Measurements from ENCODE around the gene DYTN.
"Not testable (repeated sequence)": the region's sequence is repeated elsewhere in the genome, so short reads cannot be mapped to it uniquely, and the experiment has no call there.

Gene DYTN

DNA sequence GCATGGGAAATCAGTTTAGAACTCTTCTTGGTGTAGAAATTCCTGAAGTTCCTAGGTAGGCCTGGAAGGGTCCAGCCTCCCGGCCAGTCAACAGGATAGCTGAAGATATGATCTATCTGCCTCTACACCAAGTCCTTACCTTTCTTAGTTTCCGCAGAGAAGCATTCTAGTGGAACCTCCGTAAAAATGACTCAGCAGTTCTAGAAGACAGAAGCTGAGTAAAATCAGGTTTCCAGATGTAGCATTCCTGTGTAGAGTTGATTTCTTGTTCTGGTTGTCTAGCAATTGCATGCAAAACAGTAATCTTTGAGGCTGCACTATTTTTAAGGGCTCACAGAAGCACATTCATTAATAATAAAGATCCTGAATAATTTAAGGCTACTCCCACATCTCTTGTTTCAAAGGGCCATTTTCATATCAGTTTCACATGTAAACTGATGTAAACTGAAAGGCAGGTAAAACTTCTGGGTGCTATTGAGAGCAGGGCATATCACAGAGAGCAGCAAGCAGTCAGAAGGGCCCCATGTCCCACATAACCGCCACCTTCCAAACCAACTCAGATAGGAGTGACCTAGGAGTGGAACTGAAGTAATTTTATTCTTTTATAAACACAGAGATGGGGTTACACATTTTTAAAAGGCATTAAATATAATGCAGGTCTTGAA lies 3.2 kb upstream of the DYTN start:
- Mint-ChIP-seq H3K27ac (no peak overlapping the region), H3K36me3 (ENCODE audit: low read depth) (no peaks in the 10 kb centered on the region), H3K27me3 (peaks cover 36% of the 10 kb centered on the region), H3K9me3 (peaks cover 6% of the 10 kb centered on the region), H3K4me3 (no peak overlapping the region), H3K4me1 (no peaks in the 10 kb centered on the region)
- ATAC-seq (no peak), DNase-seq (no peak)

DNA sequence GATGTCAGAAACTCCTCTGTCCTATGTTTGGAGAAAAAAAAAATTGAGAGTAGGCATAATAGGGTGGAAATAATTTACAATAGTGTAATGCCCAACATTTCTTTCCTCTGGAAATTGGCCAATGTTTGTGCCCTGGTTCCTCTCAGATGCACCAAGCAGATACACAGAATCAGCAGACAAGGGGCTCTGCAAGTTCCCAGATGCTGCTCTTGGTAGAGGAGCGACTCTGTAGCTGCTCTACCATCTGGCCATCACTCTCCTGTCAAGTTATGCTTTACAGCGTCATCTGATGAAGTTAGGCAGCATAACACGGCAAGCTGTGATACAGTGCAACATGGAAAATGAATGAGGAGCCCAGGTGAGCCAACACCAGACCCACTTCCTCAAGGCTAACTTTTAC lies 1.6 kb downstream of the DYTN start:
- H3K27ac Mint-ChIP-seq, result no peak overlapping the region
- H3K36me3 Mint-ChIP-seq (ENCODE audit: low read depth), result no peaks in the 10 kb centered on the region
- ATAC-seq (no peak), DNase-seq (no peak)
- no peaks in the 10 kb centered on the region for H3K9me3 Mint-ChIP-seq
- H3K4me3 Mint-ChIP-seq, result no peak overlapping the region
- peaks cover 20% of the 10 kb centered on the region for H3K27me3 Mint-ChIP-seq
- peaks cover 4% of the 10 kb centered on the region for H3K4me1 Mint-ChIP-seq

GRCh38 chr2:206715183-206715582 lies 3.0 kb downstream of the DYTN start:
- not testable (repeated sequence) for H3K27ac Mint-ChIP-seq

DNA sequence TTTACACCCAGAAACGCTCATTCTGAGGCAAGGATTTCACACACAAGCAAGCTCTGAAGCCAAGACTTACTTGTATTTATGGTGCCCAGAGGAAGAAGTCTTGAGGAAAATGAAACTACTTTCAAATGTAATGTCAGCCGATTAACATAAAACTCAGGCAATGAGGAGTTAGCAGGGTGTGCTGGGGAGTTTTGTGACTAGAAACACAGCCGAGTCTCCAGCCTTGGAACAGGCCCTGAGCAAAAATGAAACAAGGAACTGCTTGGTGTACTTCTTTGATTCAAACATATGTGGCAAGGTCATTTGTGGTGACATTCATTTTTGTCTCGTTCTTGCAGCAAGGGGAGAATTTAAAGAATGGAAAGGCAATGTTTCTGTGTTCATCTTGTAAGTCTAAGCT lies 4.5 kb downstream of the DYTN start:
- Mint-ChIP-seq H3K36me3 (ENCODE audit: low read depth) (no peaks in the 10 kb centered on the region), H3K4me3 (no peak overlapping the region), H3K27me3 (peaks cover 8% of the 10 kb centered on the region), H3K9me3 (no peaks in the 10 kb centered on the region), H3K4me1 (peaks cover 4% of the 10 kb centered on the region), H3K27ac (no peak overlapping the region)
- DNase-seq (no peak), ATAC-seq (no peak)

More at GRCh38 chr2:206715183-206715582, 3.0 kb downstream of the DYTN start:
- H3K27me3 Mint-ChIP-seq, result peaks cover 16% of the 10 kb centered on the region
- not testable (repeated sequence) for ATAC-seq; H3K36me3 Mint-ChIP-seq (ENCODE audit: low read depth); H3K4me3 Mint-ChIP-seq; H3K4me1 Mint-ChIP-seq; H3K9me3 Mint-ChIP-seq; DNase-seq

GRCh38 chr2:206708286-206708685 lies 9.9 kb downstream of the DYTN start:
- peaks cover 5% of the 10 kb centered on the region for H3K27me3 Mint-ChIP-seq
- no peaks in the 10 kb centered on the region for H3K9me3 Mint-ChIP-seq
- no peaks in the 10 kb centered on the region for H3K36me3 Mint-ChIP-seq (ENCODE audit: low read depth)
- H3K4me1 Mint-ChIP-seq, result no peaks in the 10 kb centered on the region
- H3K4me3 Mint-ChIP-seq, result no peak overlapping the region
- ATAC-seq (no peak), DNase-seq (no peak)
- H3K27ac Mint-ChIP-seq, result no peak overlapping the region

GRCh38 chr2:206707164-206707701 lies 11.0 kb downstream of the DYTN start:
- H3K27me3 Mint-ChIP-seq, result peaks cover 5% of the 10 kb centered on the region
- no peaks in the 10 kb centered on the region for H3K9me3 Mint-ChIP-seq
- no peaks in the 10 kb centered on the region for H3K36me3 Mint-ChIP-seq (ENCODE audit: low read depth)
- no peak for ATAC-seq
- no peaks in the 10 kb centered on the region for H3K4me1 Mint-ChIP-seq
- no peak overlapping the region for H3K27ac Mint-ChIP-seq
- no peak overlapping the region for H3K4me3 Mint-ChIP-seq
- no peak for DNase-seq

DNA sequence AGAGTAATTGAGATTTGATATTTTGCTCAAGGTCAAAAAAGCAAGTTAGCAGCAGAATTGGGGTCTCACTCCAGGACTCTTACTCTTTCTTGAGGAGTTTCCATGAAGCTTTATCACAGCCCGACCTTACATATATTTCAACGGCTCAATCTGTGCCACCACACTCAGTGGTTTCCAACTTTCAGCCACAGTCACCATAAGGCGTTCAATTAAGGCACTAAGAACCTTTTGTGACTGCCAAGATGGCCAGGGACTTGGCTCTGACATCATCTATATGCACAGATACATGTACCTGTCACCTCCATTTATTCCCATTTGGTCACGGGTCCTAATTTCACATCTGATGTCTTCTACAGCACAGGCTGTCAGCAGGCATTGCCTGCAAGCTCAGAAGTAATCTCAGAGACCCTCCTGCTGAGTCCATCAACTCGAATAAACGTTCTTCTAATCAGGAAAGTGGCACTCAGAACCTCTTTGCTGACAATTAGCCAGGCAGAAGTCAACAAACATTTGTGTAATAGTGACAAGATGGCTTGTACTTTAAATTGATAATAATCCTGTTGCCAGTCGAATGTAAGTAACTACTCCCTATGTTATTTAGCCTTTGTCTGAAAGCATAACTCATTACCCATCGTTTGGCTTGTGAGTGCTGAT lies 16.1 kb downstream of the DYTN start:
- no peak overlapping the region for H3K4me3 Mint-ChIP-seq
- DNase-seq (no peak), ATAC-seq (no peak)
- H3K36me3 Mint-ChIP-seq (ENCODE audit: low read depth), result no peaks in the 10 kb centered on the region
- peaks cover 18% of the 10 kb centered on the region for H3K27me3 Mint-ChIP-seq
- H3K27ac Mint-ChIP-seq, result no peak overlapping the region
- H3K4me1 Mint-ChIP-seq, result peaks cover 1% of the 10 kb centered on the region
- H3K9me3 Mint-ChIP-seq, result no peaks in the 10 kb centered on the region

- Mint-ChIP-seq H3K27ac (no peak overlapping the region), H3K36me3 (ENCODE audit: low read depth) (no peaks in the 10 kb centered on the region), H3K4me1 (peaks cover 1% of the 10 kb centered on the region), H3K9me3 (no peaks in the 10 kb centered on the region), H3K4me3 (no peak overlapping the region), H3K27me3 (peaks cover 22% of the 10 kb centered on the region)
- DNase-seq, result no peak
- ATAC-seq, result no peak
Observed at GRCh38 chr2:206700156-206700555, 18.0 kb downstream of the DYTN start.

GRCh38 chr2:206698811-206699210 lies 19.4 kb downstream of the DYTN start:
- Mint-ChIP-seq H3K9me3 (no peaks in the 10 kb centered on the region), H3K4me1 (peaks cover 1% of the 10 kb centered on the region), H3K36me3 (ENCODE audit: low read depth) (no peaks in the 10 kb centered on the region), H3K27me3 (peaks cover 22% of the 10 kb centered on the region), H3K4me3 (no peak overlapping the region), H3K27ac (no peak overlapping the region)
- ATAC-seq (no peak), DNase-seq (no peak)

- Mint-ChIP-seq H3K36me3 (ENCODE audit: low read depth) (no peaks in the 10 kb centered on the region), H3K9me3 (no peaks in the 10 kb centered on the region), H3K4me3 (no peak overlapping the region), H3K4me1 (peaks cover 1% of the 10 kb centered on the region), H3K27me3 (peaks cover 22% of the 10 kb centered on the region), H3K27ac (no peak overlapping the region)
- DNase-seq, result no peak
- ATAC-seq, result no peak
Observed at GRCh38 chr2:206696910-206697309, 21.3 kb downstream of the DYTN start.

DNA sequence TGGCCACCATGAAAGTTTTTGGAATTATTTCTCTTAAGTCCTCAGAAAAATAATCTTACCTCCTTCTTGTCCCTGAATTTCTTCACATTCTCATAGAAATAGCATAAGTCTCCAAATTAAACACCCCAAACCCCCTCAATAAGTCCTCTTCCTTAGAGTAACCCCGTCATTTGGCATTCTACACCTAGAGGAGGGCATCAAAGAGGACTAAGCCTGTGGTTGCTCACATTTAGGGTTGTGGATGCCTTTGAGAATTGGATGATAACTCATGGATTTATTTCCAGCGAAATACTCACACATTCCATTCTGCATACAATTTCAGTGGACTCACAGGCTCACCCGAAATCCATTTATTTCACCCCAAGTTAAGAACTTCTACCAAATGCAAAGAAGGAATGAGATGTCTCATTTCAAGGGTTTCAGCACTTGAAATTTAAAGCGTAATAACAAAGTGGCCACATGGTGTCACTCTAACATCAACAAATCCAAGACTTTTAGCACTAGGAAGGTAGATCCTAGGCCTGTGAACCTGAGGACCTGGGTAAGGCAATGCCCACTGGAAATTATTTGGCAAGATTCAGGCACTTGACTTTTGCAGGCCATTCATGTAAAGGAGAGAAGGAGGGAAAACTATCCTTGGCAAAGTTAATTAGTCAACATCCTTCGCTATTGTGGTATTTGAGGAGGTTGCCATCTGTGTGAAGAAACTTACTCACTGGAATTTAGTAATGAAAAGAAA lies 24.6 kb downstream of the DYTN start:
- H3K36me3 Mint-ChIP-seq (ENCODE audit: low read depth), result no peaks in the 10 kb centered on the region

GRCh38 chr2:206692971-206693370 lies 25.2 kb downstream of the DYTN start:
- Mint-ChIP-seq H3K4me3 (no peak overlapping the region), H3K4me1 (peaks cover 3% of the 10 kb centered on the region), H3K27ac (no peak overlapping the region), H3K36me3 (ENCODE audit: low read depth) (no peaks in the 10 kb centered on the region), H3K27me3 (peaks cover 5% of the 10 kb centered on the region), H3K9me3 (no peaks in the 10 kb centered on the region)
- DNase-seq (no peak), ATAC-seq (no peak)

More for the DNA sequence above, 24.6 kb downstream of the DYTN start:
- H3K4me3 Mint-ChIP-seq, result no peak overlapping the region
- no peak overlapping the region for H3K27ac Mint-ChIP-seq
- peaks cover 3% of the 10 kb centered on the region for H3K4me1 Mint-ChIP-seq
- H3K9me3 Mint-ChIP-seq, result no peaks in the 10 kb centered on the region
- peak; percentile 22 for DNase-seq
- H3K27me3 Mint-ChIP-seq, result peaks cover 5% of the 10 kb centered on the region
- ATAC-seq, result no peak

- peaks cover 3% of the 10 kb centered on the region for H3K4me1 Mint-ChIP-seq
- H3K4me3 Mint-ChIP-seq, result no peak overlapping the region
- H3K27me3 Mint-ChIP-seq, result peaks cover 5% of the 10 kb centered on the region
- no peaks in the 10 kb centered on the region for H3K9me3 Mint-ChIP-seq
- ATAC-seq, result no peak
- no peaks in the 10 kb centered on the region for H3K36me3 Mint-ChIP-seq (ENCODE audit: low read depth)
- DNase-seq, result no peak
- H3K27ac Mint-ChIP-seq, result no peak overlapping the region
Observed at GRCh38 chr2:206688990-206689389, 29.2 kb downstream of the DYTN start.

GRCh38 chr2:206688453-206688852 lies 29.7 kb downstream of the DYTN start:
- no peaks in the 10 kb centered on the region for H3K36me3 Mint-ChIP-seq (ENCODE audit: low read depth)
- peaks cover 5% of the 10 kb centered on the region for H3K27me3 Mint-ChIP-seq
- no peak overlapping the region for H3K4me3 Mint-ChIP-seq
- H3K27ac Mint-ChIP-seq, result no peak overlapping the region
- no peaks in the 10 kb centered on the region for H3K9me3 Mint-ChIP-seq
- ATAC-seq (no peak), DNase-seq (no peak)
- peaks cover 3% of the 10 kb centered on the region for H3K4me1 Mint-ChIP-seq

GRCh38 chr2:206683546-206683945 lies 34.6 kb downstream of the DYTN start:
- ATAC-seq (no peak), DNase-seq (no peak)
- peaks cover 10% of the 10 kb centered on the region for H3K27me3 Mint-ChIP-seq
- H3K9me3 Mint-ChIP-seq, result no peaks in the 10 kb centered on the region
- H3K36me3 Mint-ChIP-seq (ENCODE audit: low read depth), result no peaks in the 10 kb centered on the region
- H3K4me3 Mint-ChIP-seq, result no peak overlapping the region
- no peaks in the 10 kb centered on the region for H3K4me1 Mint-ChIP-seq
- H3K27ac Mint-ChIP-seq, result no peak overlapping the region

Measured in activated naive CD8-positive, alpha-beta T cell treated with anti-CD3 and anti-CD28 coated beads, Interleukin-2, amount 50 U/mL, for 24 hours (primary cell).